WTC11 (cell line): Measurements from ENCODE around the gene IFRD2. TPM values are rescaled to one million over a fixed set of nuclear protein-coding genes. Genes with fewer than 3 reads are reported as not detected.

ENCODE experiments used
- ATAC-seq: fragments of 200-7000 bp; cut with Tn5 transposase; 2 replicates; pipeline ENCODE4 v1.10.0; 2021; ENCODE audit warnings: mild to moderate bottlenecking, moderate library complexity
- CTCF ChIA-PET: fragments of 300-600 bp; sonication (Branson Sonifier 250); formaldehyde crosslinking; loops from one replicate; lab custom pipeline; 2021; ENCODE audit warnings: antibody characterized with exemption; lab: Charles Lee
- POLR2A ChIA-PET: fragments of 350-600 bp; sonication (Branson Sonifier 250); formaldehyde crosslinking; loops from one replicate; lab custom pipeline; 2021; ENCODE audit warnings: antibody characterized with exemption; lab: Charles Lee
- DNase-seq: peaks from one replicate; pipeline ENCODE4 v3.0.0; 2021; ENCODE audit warnings: low spot score
- H3K27ac Mint-ChIP-seq: 2 replicates; pipeline ENCODE4 v1.8.0; 2021; ENCODE audit warnings: mixed read lengths
- H3K27me3 Mint-ChIP-seq: 2 replicates; pipeline ENCODE4 v1.8.0; 2021; ENCODE audit warnings: low read depth, mild to moderate bottlenecking, moderate library complexity, mixed read lengths
- H3K36me3 Mint-ChIP-seq: 2 replicates; pipeline ENCODE4 v1.8.0; 2021; ENCODE audit warnings: mixed read lengths
- H3K4me1 Mint-ChIP-seq: 2 replicates; pipeline ENCODE4 v1.8.0; 2022; ENCODE audit warnings: mixed read lengths
- H3K4me3 Mint-ChIP-seq: 2 replicates; pipeline ENCODE4 v1.8.0; 2021; ENCODE audit warnings: mild to moderate bottlenecking, moderate library complexity, mixed read lengths
- H3K9me3 Mint-ChIP-seq: 2 replicates; pipeline ENCODE4 v1.8.0; 2021; ENCODE audit warnings: mixed read lengths
- ARID4B ChIP-seq: sonication (generic); formaldehyde crosslinking; IDR thresholded peaks from 2 replicates; pipeline ENCODE4 v1.8.0; 2023; ENCODE audit warnings: missing genetic modification reagents, mild to moderate bottlenecking, borderline replicate concordance
- ATF2 ChIP-seq: sonication (generic); formaldehyde crosslinking; IDR thresholded peaks from 2 replicates; pipeline ENCODE4 v1.8.1; 2022; ENCODE audit warnings: low read depth, missing genetic modification reagents, borderline replicate concordance
- CDX4 ChIP-seq: fragments of 250-450 bp; sonication (Bioruptor Pico); IDR thresholded peaks from 2 replicates; pipeline ENCODE4 v1.9.0; 2021; ENCODE audit warnings: moderate library complexity, mild to moderate bottlenecking, inconsistent platforms, borderline replicate concordance
- CREM ChIP-seq: sonication (generic); formaldehyde crosslinking; IDR thresholded peaks from 2 replicates; pipeline ENCODE4 v1.8.1; 2022; ENCODE audit warnings: mild to moderate bottlenecking, missing genetic modification reagents, moderate library complexity
- IRF1 ChIP-seq: sonication (generic); formaldehyde crosslinking; IDR thresholded peaks from 2 replicates; pipeline ENCODE4 v1.8.0; 2023; ENCODE audit warnings: missing genetic modification reagents
- NR1H2 ChIP-seq: sonication (generic); formaldehyde crosslinking; IDR thresholded peaks from 2 replicates; pipeline ENCODE4 v1.9.0; 2021; ENCODE audit warnings: mild to moderate bottlenecking, moderate library complexity, missing genetic modification reagents
- TCF7 ChIP-seq: sonication (generic); formaldehyde crosslinking; IDR thresholded peaks from 2 replicates; pipeline ENCODE4 v1.8.0; 2022; ENCODE audit warnings: mild to moderate bottlenecking, low read depth, missing genetic modification reagents, moderate library complexity
- ZNF138 ChIP-seq: sonication (generic); formaldehyde crosslinking; conservative IDR thresholded peaks from 2 replicates; pipeline ENCODE4 v1.8.1; 2022; ENCODE audit warnings: mild to moderate bottlenecking, moderate library complexity, missing genetic modification reagents
- ZNF281 ChIP-seq: sonication (generic); formaldehyde crosslinking; IDR thresholded peaks from 2 replicates; pipeline ENCODE4 v1.8.0; 2023; ENCODE audit warnings: mild to moderate bottlenecking, missing genetic modification reagents
- ZNF396 ChIP-seq: fragments of 250-450 bp; sonication (Bioruptor Pico); IDR thresholded peaks from 2 replicates; pipeline ENCODE4 v1.8.0; 2021; ENCODE audit warnings: mild to moderate bottlenecking, moderate library complexity, borderline replicate concordance
- ZNF416 ChIP-seq: fragments of 250-450 bp; sonication (Bioruptor Pico); IDR thresholded peaks from 2 replicates; pipeline ENCODE4 v1.9.0; 2021; ENCODE audit warnings: mild to moderate bottlenecking, inconsistent platforms
- total RNA-seq: library from RNA; stranded (reverse); gene quantifications from 3 replicates; pipeline ENCODE4 v1.2.3, GENCODE V29; 2021
- TF ChIP-seq, protein P1 (sequence below): sonication (generic); formaldehyde crosslinking; IDR thresholded peaks from 2 replicates; pipeline ENCODE4 v1.8.1; 2023; ENCODE audit warnings: mild to moderate bottlenecking, missing genetic modification reagents, borderline replicate concordance
- TF ChIP-seq, protein P2 (sequence below): sonication (generic); formaldehyde crosslinking; IDR thresholded peaks from 2 replicates; pipeline ENCODE4 v1.8.0; 2022; ENCODE audit warnings: missing genetic modification reagents

The IFRD2 gene
- total RNA-seq, 1 experiment from 2014 or later: 92.0 TPM

DNA sequence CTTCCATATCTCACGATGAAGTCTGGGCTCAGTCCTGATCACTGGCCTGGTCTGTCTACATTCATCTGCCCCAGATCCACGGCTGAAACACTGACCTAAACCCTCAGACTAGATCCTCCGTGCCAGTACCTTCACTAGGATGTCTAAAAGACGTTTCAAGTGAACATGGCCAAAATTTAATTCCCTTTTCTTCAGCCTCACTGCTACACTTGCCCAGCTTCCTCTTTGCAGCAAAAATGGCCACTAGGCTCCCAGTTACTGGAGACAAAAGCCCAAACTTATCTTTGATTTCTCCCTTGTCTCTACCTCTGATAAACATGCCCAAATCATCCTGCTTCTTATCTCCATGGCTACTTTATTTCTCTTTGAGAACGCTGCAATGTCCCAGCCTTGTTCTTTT is 46.7 kb upstream of the IFRD2 start:
- H3K4me1 Mint-ChIP-seq: peaks cover 33% of the 10 kb centered on the region
- DNase-seq: no peak
- H3K9me3 Mint-ChIP-seq: no peaks in the 10 kb centered on the region
- H3K27ac Mint-ChIP-seq: no peak overlapping the region
- TF ChIP-seq CDX4 (CRISPR knock-in tag): no peak
- ATAC-seq: no peak
- CTCF ChIA-PET: interaction anchor here (0.7 to 2.6 kb wide), 3 partner anchors 9 to 92 kb away, joined by 3 to 21 read pairs (median 12); partner anchors contain the start of gene HYAL1
- POLR2A ChIA-PET: interaction anchor here (0.6 kb wide), 1 partner anchor 127 kb away, joined by 4 read pairs; no protein-coding TSS in a partner anchor
- H3K4me3 Mint-ChIP-seq: peak overlapping the region; percentile 95
- peaks cover 60% of the 10 kb centered on the region for H3K27me3 Mint-ChIP-seq
- no peaks in the 10 kb centered on the region for H3K36me3 Mint-ChIP-seq

DNA sequence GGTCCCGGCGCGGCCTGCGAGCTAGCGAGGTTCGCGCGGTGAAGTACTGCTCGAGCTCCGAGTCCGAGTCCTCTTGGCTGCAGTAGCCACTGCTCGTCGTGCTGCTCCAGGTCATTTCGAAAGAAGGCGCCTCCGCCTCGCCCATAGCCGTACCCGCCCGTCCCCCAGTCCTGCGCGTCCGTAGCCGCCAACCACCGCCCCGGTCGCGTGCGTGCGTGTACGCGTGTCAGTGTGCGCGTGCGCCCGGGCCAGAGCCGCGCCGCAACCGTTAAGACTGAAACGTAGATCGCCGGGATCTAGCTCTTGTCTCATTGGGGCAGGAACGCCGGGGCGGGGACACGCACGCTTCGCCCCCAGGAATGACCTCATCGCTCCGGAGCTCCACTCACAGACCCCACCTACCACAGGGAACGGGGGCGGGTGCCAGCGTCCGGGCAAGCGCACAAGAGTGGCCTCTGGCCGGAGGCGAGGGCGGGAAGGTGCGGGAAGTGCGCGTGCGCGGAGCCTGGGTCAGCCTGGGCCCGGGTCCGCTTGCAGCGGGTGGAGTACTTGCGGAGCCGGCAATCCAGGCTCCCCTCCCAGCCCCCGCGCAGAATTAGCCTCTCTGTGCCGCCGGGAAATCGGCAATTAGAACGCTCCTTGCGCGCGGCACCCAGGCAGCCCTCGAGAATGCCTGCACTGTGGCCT is 45.1 kb upstream of the IFRD2 start:
- Mint-ChIP-seq H3K27ac (peak overlapping the region; percentile 98), H3K4me3 (peak overlapping the region; percentile 95)
- TF ChIP-seq ZNF396 (CRISPR knock-in tag) (no peak), TCF7 (CRISPR knock-in tag) (peak; percentile 14; the same call in 1 of the 2 replicates), ZNF138 (CRISPR knock-in tag) (peak; percentile 90), IRF1 (peak; percentile 58; the same call in 1 of the 2 replicates), ATF2 (CRISPR knock-in tag) (no peak), ZNF281 (peak; percentile 56; the same call in 1 of the 2 replicates), ARID4B (CRISPR knock-in tag) (peak; percentile 92; the same call in 1 of the 2 replicates), CREM (peak; percentile 69), NR1H2 (no peak), ZNF416 (CRISPR knock-in tag) (no peak; the same call in 1 of the 2 replicates)
- TF ChIP-seq, protein P1, sequence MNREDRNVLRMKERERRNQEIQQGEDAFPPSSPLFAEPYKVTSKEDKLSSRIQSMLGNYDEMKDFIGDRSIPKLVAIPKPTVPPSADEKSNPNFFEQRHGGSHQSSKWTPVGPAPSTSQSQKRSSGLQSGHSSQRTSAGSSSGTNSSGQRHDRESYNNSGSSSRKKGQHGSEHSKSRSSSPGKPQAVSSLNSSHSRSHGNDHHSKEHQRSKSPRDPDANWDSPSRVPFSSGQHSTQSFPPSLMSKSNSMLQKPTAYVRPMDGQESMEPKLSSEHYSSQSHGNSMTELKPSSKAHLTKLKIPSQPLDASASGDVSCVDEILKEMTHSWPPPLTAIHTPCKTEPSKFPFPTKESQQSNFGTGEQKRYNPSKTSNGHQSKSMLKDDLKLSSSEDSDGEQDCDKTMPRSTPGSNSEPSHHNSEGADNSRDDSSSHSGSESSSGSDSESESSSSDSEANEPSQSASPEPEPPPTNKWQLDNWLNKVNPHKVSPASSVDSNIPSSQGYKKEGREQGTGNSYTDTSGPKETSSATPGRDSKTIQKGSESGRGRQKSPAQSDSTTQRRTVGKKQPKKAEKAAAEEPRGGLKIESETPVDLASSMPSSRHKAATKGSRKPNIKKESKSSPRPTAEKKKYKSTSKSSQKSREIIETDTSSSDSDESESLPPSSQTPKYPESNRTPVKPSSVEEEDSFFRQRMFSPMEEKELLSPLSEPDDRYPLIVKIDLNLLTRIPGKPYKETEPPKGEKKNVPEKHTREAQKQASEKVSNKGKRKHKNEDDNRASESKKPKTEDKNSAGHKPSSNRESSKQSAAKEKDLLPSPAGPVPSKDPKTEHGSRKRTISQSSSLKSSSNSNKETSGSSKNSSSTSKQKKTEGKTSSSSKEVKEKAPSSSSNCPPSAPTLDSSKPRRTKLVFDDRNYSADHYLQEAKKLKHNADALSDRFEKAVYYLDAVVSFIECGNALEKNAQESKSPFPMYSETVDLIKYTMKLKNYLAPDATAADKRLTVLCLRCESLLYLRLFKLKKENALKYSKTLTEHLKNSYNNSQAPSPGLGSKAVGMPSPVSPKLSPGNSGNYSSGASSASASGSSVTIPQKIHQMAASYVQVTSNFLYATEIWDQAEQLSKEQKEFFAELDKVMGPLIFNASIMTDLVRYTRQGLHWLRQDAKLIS (CRISPR knock-in tag): 0 out of 2 replicates have a peak, but pooled peaks have one; percentile 64
- TF ChIP-seq, protein P2, sequence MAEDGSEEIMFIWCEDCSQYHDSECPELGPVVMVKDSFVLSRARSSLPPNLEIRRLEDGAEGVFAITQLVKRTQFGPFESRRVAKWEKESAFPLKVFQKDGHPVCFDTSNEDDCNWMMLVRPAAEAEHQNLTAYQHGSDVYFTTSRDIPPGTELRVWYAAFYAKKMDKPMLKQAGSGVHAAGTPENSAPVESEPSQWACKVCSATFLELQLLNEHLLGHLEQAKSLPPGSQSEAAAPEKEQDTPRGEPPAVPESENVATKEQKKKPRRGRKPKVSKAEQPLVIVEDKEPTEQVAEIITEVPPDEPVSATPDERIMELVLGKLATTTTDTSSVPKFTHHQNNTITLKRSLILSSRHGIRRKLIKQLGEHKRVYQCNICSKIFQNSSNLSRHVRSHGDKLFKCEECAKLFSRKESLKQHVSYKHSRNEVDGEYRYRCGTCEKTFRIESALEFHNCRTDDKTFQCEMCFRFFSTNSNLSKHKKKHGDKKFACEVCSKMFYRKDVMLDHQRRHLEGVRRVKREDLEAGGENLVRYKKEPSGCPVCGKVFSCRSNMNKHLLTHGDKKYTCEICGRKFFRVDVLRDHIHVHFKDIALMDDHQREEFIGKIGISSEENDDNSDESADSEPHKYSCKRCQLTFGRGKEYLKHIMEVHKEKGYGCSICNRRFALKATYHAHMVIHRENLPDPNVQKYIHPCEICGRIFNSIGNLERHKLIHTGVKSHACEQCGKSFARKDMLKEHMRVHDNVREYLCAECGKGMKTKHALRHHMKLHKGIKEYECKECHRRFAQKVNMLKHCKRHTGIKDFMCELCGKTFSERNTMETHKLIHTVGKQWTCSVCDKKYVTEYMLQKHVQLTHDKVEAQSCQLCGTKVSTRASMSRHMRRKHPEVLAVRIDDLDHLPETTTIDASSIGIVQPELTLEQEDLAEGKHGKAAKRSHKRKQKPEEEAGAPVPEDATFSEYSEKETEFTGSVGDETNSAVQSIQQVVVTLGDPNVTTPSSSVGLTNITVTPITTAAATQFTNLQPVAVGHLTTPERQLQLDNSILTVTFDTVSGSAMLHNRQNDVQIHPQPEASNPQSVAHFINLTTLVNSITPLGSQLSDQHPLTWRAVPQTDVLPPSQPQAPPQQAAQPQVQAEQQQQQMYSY (CRISPR knock-in tag): 0 out of 2 replicates have a peak, but pooled peaks have one; percentile 4

More for the DNA sequence above, 45.1 kb upstream of the IFRD2 start:
- Mint-ChIP-seq H3K27me3 (peaks cover 43% of the 10 kb centered on the region), H3K4me1 (peaks cover 33% of the 10 kb centered on the region), H3K9me3 (no peaks in the 10 kb centered on the region), H3K36me3 (peaks cover under 1% of the 10 kb centered on the region)
- DNase-seq (peak; percentile 99), ATAC-seq (peak; percentile 91)
- ChIA-PET POLR2A (interaction anchor here (0.6 to 2.4 kb wide), 16 partner anchors 8 to 274 kb away, joined by 3 to 21 read pairs (median 3); partner anchors contain the start of genes CISH, CYB561D2, HEMK1 and HYAL2), CTCF (interaction anchor here (0.6 to 2.7 kb wide), 34 partner anchors 9 to 279 kb away, joined by 3 to 71 read pairs (median 6); partner anchors contain the start of genes C3orf18, CISH, CYB561D2 and GNAI2)
